CD4-positive, alpha-beta T cell treated with Interleukin-10 for 1 hour (primary cell): ENCODE data around the gene OR7C2.
"Not testable (repeated sequence)": the region's sequence is repeated elsewhere in the genome, so short reads cannot be mapped to it uniquely, and the experiment has no call there.

ENCODE experiments used
- DNase-seq: peaks from one replicate; pipeline ENCODE4 v3.0.0-alpha.2; 2020

OR7C2 gene

GRCh38 chr19:14941189-14941588, at the start of gene OR7C2:
OR7C2 (plus strand) TSS chr19:14941489; CDS start chr19:14941489, 0 bp downstream.
- DNase-seq: no peak

- DNase-seq: no peak
These were observed 39.5 kb upstream of the OR7C2 start for GRCh38 chr19:14901675-14902260.

- no peak for DNase-seq
These were observed 34.6 kb upstream of the OR7C2 start for GRCh38 chr19:14906711-14907110.

GRCh38 chr19:14915116-14915515, 26.2 kb upstream of the OR7C2 start:
- no peak for DNase-seq

GRCh38 chr19:14916848-14917247, 24.4 kb upstream of the OR7C2 start:
- no peak for DNase-seq

GRCh38 chr19:14933506-14933905, 7.8 kb upstream of the OR7C2 start:
- DNase-seq: no peak

GRCh38 chr19:14940266-14940665, 1.0 kb upstream of the OR7C2 start:
- DNase-seq: no peak

GRCh38 chr19:14943601-14944000, 2.3 kb downstream of the OR7C2 start:
- DNase-seq: no peak

GRCh38 chr19:14944456-14944855, 3.2 kb downstream of the OR7C2 start:
- DNase-seq: no peak

- DNase-seq: not testable (repeated sequence)
These were observed 8.1 kb downstream of the OR7C2 start for GRCh38 chr19:14949413-14949812.

- DNase-seq: no peak
These were observed 8.6 kb downstream of the OR7C2 start for GRCh38 chr19:14949876-14950275.

- DNase-seq: no peak
These were observed 9.1 kb downstream of the OR7C2 start for GRCh38 chr19:14950421-14950820.

- DNase-seq: no peak
These were observed 11.5 kb downstream of the OR7C2 start for GRCh38 chr19:14952767-14953166.

GRCh38 chr19:14954071-14954655, 12.9 kb downstream of the OR7C2 start:
- DNase-seq: no peak

- DNase-seq: no peak
These were observed 16.2 kb downstream of the OR7C2 start for GRCh38 chr19:14957464-14957863.

- DNase-seq: no peak
These were observed 18.0 kb downstream of the OR7C2 start for GRCh38 chr19:14959263-14959662.

- no peak for DNase-seq
These were observed 20.8 kb downstream of the OR7C2 start for GRCh38 chr19:14961956-14962685.

GRCh38 chr19:14968247-14968646, 27.0 kb downstream of the OR7C2 start:
- no peak for DNase-seq

- DNase-seq: no peak
These were observed 30.2 kb downstream of the OR7C2 start for GRCh38 chr19:14971474-14971873.

- no peak for DNase-seq
These were observed 31.4 kb downstream of the OR7C2 start for GRCh38 chr19:14972676-14973075.

GRCh38 chr19:14974488-14974887, 33.2 kb downstream of the OR7C2 start:
- DNase-seq: no peak

- DNase-seq: no peak
These were observed 35.8 kb downstream of the OR7C2 start for GRCh38 chr19:14977128-14977527.

GRCh38 chr19:14978161-14978776, 37.0 kb downstream of the OR7C2 start:
- DNase-seq: no peak
